RWPE2 (cell line): ENCODE results near the gene LRMDA.

ENCODE experiments used
- ATAC-seq: fragments of 200-7000 bp; cut with Tn5 transposase; 3 replicates; pipeline ENCODE4 v1.9.1; 2021; ENCODE audit warnings: low read depth
- DNase-seq: peaks from one replicate; pipeline ENCODE4 v3.0.0-alpha.2; 2020; ENCODE audit warnings: low spot score
- H3K27ac ChIP-seq: fragments of 450-650 bp; 2 replicates; pipeline ENCODE4 v1.5.1; 2017; ENCODE audit warnings: mild to moderate bottlenecking; ENCODE audit not compliant: poor library complexity, severe bottlenecking
- H3K27me3 ChIP-seq: fragments of 250-450 bp; sonication (Bioruptor Pico); 2 replicates; pipeline ENCODE4 v1.5.1; 2021; ENCODE audit warnings: mild to moderate bottlenecking, moderate library complexity; ENCODE audit not compliant: insufficient read depth, poor library complexity, severe bottlenecking
- H3K36me3 ChIP-seq: fragments of 250-450 bp; sonication (Bioruptor Pico); 2 replicates; pipeline ENCODE4 v1.5.1; 2020; ENCODE audit warnings: low read depth, mild to moderate bottlenecking, moderate library complexity
- H3K4me1 ChIP-seq: fragments of 250-450 bp; sonication (Bioruptor Pico); 2 replicates; pipeline ENCODE4 v1.5.1; 2021; ENCODE audit warnings: mild to moderate bottlenecking, moderate library complexity; ENCODE audit not compliant: insufficient read depth, poor library complexity, severe bottlenecking
- H3K4me3 ChIP-seq: fragments of 250-450 bp; sonication (Bioruptor Pico); 2 replicates; pipeline ENCODE4 v1.5.1; 2021; ENCODE audit warnings: mild to moderate bottlenecking, moderate library complexity; ENCODE audit not compliant: severe bottlenecking
- H3K9me3 ChIP-seq: fragments of 250-450 bp; sonication (Bioruptor Pico); 2 replicates; pipeline ENCODE4 v1.5.1; 2021; ENCODE audit warnings: mild to moderate bottlenecking, moderate library complexity; ENCODE audit not compliant: severe bottlenecking
- CTCF ChIP-seq: fragments of 450-650 bp; IDR thresholded peaks from one replicate; pipeline ENCODE4 v1.5.1; 2017; ENCODE audit warnings: mild to moderate bottlenecking, moderate library complexity; ENCODE audit not compliant: poor library complexity, severe bottlenecking

Gene LRMDA

GRCh38 chr10:75972491-75973276 lies 541.3 kb downstream of the LRMDA start:
- Histone ChIP-seq H3K27me3 (no peaks in the 10 kb centered on the region), H3K36me3 (no peaks in the 10 kb centered on the region), H3K4me1 (no peaks in the 10 kb centered on the region), H3K9me3 (no peaks in the 10 kb centered on the region), H3K4me3 (no peak overlapping the region), H3K27ac (no peak overlapping the region)
- no peak for TF ChIP-seq CTCF
- ATAC-seq (no peak), DNase-seq (no peak)

- no peak for TF ChIP-seq CTCF
- Histone ChIP-seq H3K36me3 (no peaks in the 10 kb centered on the region), H3K27me3 (no peaks in the 10 kb centered on the region), H3K9me3 (no peaks in the 10 kb centered on the region), H3K27ac (no peak overlapping the region), H3K4me1 (no peaks in the 10 kb centered on the region), H3K4me3 (no peak overlapping the region)
- peak; percentile 65 for ATAC-seq
- no peak for DNase-seq
Measured at GRCh38 chr10:75974080-75974479, 542.7 kb downstream of the LRMDA start.

- DNase-seq (no peak), ATAC-seq (no peak)
- no peak for TF ChIP-seq CTCF
- Histone ChIP-seq H3K9me3 (no peaks in the 10 kb centered on the region), H3K27me3 (no peaks in the 10 kb centered on the region), H3K27ac (no peak overlapping the region), H3K36me3 (no peaks in the 10 kb centered on the region), H3K4me3 (no peak overlapping the region), H3K4me1 (no peaks in the 10 kb centered on the region)
Measured at GRCh38 chr10:75976681-75977080, 545.3 kb downstream of the LRMDA start.

GRCh38 chr10:75977139-75977538 lies 545.7 kb downstream of the LRMDA start:
- DNase-seq = no peak
- no peaks in the 10 kb centered on the region for H3K27me3 ChIP-seq
- no peak for ATAC-seq

More at GRCh38 chr10:75977139-75977538, 545.7 kb downstream of the LRMDA start:
- no peaks in the 10 kb centered on the region for H3K36me3 ChIP-seq
- no peaks in the 10 kb centered on the region for H3K9me3 ChIP-seq
- H3K27ac ChIP-seq = no peak overlapping the region
- TF ChIP-seq CTCF = no peak
- no peaks in the 10 kb centered on the region for H3K4me1 ChIP-seq
- no peak overlapping the region for H3K4me3 ChIP-seq
